Endothelial cell of umbilical vein (primary cell): Measurements from ENCODE around the gene CNTNAP4.

Experiments
- EZH2 ChIP-seq: IDR thresholded peaks from 2 replicates; pipeline ENCODE4 v1.6.1; 2012; ENCODE audit warnings: borderline replicate concordance, low read depth, mild to moderate bottlenecking, moderate library complexity, low read length, inconsistent platforms; ENCODE audit not compliant: severe bottlenecking
- FOS ChIP-seq: IDR thresholded peaks from 2 replicates; pipeline ENCODE4 v1.6.1; 2011; ENCODE audit warnings: mild to moderate bottlenecking, low read length, moderate library complexity, borderline replicate concordance; ENCODE audit not compliant: insufficient read depth
- JUN ChIP-seq: IDR thresholded peaks from 2 replicates; pipeline ENCODE4 v1.6.1; 2011; ENCODE audit warnings: borderline replicate concordance, low read depth; ENCODE audit not compliant: insufficient read length, insufficient read depth
- MAX ChIP-seq: IDR thresholded peaks from 2 replicates; pipeline ENCODE4 v1.6.1; 2011; ENCODE audit not compliant: insufficient read depth, insufficient read length
- MYC ChIP-seq: IDR thresholded peaks from one replicate; pipeline ENCODE4 v1.6.1; 2011; ENCODE audit warnings: mild to moderate bottlenecking, low read depth, low read length
- POLR2A ChIP-seq: IDR thresholded peaks from 2 replicates; pipeline ENCODE4 v1.6.1; 2012; ENCODE audit warnings: low read depth, mild to moderate bottlenecking, control low read depth, low read length
- POLR2AphosphoS5 ChIP-seq: IDR thresholded peaks from 2 replicates; pipeline ENCODE4 v1.6.1; 2012; ENCODE audit warnings: low read depth, mild to moderate bottlenecking, control low read depth, low read length, moderate library complexity; ENCODE audit not compliant: insufficient read depth
- TF ChIP-seq, protein P1 (sequence below), 2 donors: IDR thresholded peaks; 1 replicate in 1 of 2; 2 replicates in 1 of 2; pipeline ENCODE4 v1.5.1; 2011; ENCODE audit warnings: low read length in 2 of 2, mild to moderate bottlenecking in 2 of 2, moderate library complexity in 2 of 2, control low read depth in 1 of 2, inconsistent platforms in 1 of 2, low read depth in 1 of 2; ENCODE audit not compliant: insufficient read depth in 1 of 2; ENCODE audit errors: extremely low read depth in 1 of 2

DNA sequence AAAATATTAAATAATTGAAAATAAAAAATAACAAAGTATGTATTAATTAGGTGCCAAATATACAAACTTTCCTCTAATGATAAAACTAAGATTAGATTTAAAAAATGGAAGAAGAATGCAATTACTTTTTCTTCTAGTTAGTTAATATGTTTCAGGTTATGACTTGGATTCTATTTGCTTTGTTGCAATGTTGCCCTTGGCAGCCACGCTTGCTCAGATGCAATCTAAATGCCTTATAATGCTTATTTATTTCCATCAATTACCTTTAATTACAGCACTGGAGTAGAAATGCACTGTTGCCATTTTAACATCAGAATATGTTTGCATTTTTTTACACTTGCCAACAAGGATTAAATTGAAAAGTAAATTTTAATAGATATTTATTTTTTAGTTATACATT, 263.9 kb downstream of the CNTNAP4 start:
- TF ChIP-seq, protein P1, sequence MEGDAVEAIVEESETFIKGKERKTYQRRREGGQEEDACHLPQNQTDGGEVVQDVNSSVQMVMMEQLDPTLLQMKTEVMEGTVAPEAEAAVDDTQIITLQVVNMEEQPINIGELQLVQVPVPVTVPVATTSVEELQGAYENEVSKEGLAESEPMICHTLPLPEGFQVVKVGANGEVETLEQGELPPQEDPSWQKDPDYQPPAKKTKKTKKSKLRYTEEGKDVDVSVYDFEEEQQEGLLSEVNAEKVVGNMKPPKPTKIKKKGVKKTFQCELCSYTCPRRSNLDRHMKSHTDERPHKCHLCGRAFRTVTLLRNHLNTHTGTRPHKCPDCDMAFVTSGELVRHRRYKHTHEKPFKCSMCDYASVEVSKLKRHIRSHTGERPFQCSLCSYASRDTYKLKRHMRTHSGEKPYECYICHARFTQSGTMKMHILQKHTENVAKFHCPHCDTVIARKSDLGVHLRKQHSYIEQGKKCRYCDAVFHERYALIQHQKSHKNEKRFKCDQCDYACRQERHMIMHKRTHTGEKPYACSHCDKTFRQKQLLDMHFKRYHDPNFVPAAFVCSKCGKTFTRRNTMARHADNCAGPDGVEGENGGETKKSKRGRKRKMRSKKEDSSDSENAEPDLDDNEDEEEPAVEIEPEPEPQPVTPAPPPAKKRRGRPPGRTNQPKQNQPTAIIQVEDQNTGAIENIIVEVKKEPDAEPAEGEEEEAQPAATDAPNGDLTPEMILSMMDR (IDR thresholded peaks at IDR 0.05; ENCODE audit: extremely low read depth in 1 of 2, insufficient read depth in 1 of 2, low read depth in 1 of 2, low read length in 2 of 2) = no peak
- TF ChIP-seq JUN = no peak
- no peak for TF ChIP-seq MAX
- TF ChIP-seq POLR2A = no peak
- no peak for TF ChIP-seq MYC
- TF ChIP-seq EZH2 = no peak
- TF ChIP-seq POLR2AphosphoS5 = no peak
- TF ChIP-seq FOS = no peak
